GM21390 (cell line): Measurements from ENCODE around the gene ETS1.

Experiments
- ATAC-seq: cut with Tn5 transposase; IDR thresholded peaks from one replicate; pipeline ENCODE4 v1.9.1; 2021; ENCODE audit not compliant: unreplicated experiment

ETS1 gene

GRCh38 chr11:128411150-128411549 lies 176.2 kb downstream of the ETS1 start:
- no peak for ATAC-seq

- no peak for ATAC-seq
These were observed 177.9 kb downstream of the ETS1 start for GRCh38 chr11:128409476-128409875.
